T47D (cell line): Measurements from ENCODE around the gene CA10.

Source experiments
- DNase-seq, 2 experiments: peaks; one replicate each; pipeline versions ENCODE4 v3.0.0 to v3.0.0-alpha.2; 2011 to 2012; ENCODE audit warnings: low read depth in 1 of 2, low spot score in 1 of 2
- JUND ChIP-seq: IDR thresholded peaks from 2 replicates; pipeline ENCODE4 v1.6.1; 2012; ENCODE audit warnings: low read depth
- in situ Hi-C: cut with HindIII; loops from 2 replicates; pipeline ENCODE4 v1.10.0; 2016; ENCODE audit warnings: low sequenced_read_pairs, low pct_unique_long_range_greater_than_20kb

The CA10 gene

GRCh38 chr17:52071712-52072111 is 86.8 kb downstream of the CA10 start:
- in situ Hi-C loops: no loop called here
- DNase-seq: no peak
- no peak for TF ChIP-seq JUND

GRCh38 chr17:52064791-52065211 is 93.7 kb downstream of the CA10 start:
- in situ Hi-C loops: no loop called here
- no peak for DNase-seq
- no peak for TF ChIP-seq JUND

GRCh38 chr17:52049496-52049895 is 109.0 kb downstream of the CA10 start:
- in situ Hi-C loops: no loop called here
- no peak for TF ChIP-seq JUND
- DNase-seq: no peak

GRCh38 chr17:52049051-52049450 is 109.5 kb downstream of the CA10 start:
- no peak for DNase-seq
- in situ Hi-C loops: no loop called here
- TF ChIP-seq JUND: no peak

- in situ Hi-C loops: no loop called here
- no peak for DNase-seq
- no peak for TF ChIP-seq JUND
These were observed 110.2 kb downstream of the CA10 start for GRCh38 chr17:52048137-52048898.

GRCh38 chr17:52047086-52047485 is 111.4 kb downstream of the CA10 start:
- in situ Hi-C loops: no loop called here
- no peak for TF ChIP-seq JUND
- no peak for DNase-seq

- TF ChIP-seq JUND: no peak
- in situ Hi-C loops: no loop called here
- DNase-seq: no peak
These were observed 117.3 kb downstream of the CA10 start for GRCh38 chr17:52041123-52041617.

GRCh38 chr17:52036416-52036815 is 122.1 kb downstream of the CA10 start:
- TF ChIP-seq JUND: no peak
- no peak for DNase-seq
- in situ Hi-C loops: no loop called here

GRCh38 chr17:52035336-52035915 is 123.1 kb downstream of the CA10 start:
- in situ Hi-C loops: no loop called here
- no peak for DNase-seq
- no peak for TF ChIP-seq JUND

- TF ChIP-seq JUND: no peak
- in situ Hi-C loops: no loop called here
- no peak for DNase-seq
These were observed 126.1 kb downstream of the CA10 start for GRCh38 chr17:52032454-52032853.

- no peak for TF ChIP-seq JUND
- DNase-seq: no peak
- in situ Hi-C loops: no loop called here
These were observed 128.5 kb downstream of the CA10 start for GRCh38 chr17:52030052-52030451.

- in situ Hi-C loops: no loop called here
- no peak for DNase-seq
- TF ChIP-seq JUND: no peak
These were observed 130.8 kb downstream of the CA10 start for GRCh38 chr17:52027620-52028295.

- TF ChIP-seq JUND: no peak
- DNase-seq: no peak
- in situ Hi-C loops: no loop called here
These were observed 131.4 kb downstream of the CA10 start for GRCh38 chr17:52027081-52027480.
